ENCODE measurements around the gene PCSK4.

Gene PCSK4

DNA sequence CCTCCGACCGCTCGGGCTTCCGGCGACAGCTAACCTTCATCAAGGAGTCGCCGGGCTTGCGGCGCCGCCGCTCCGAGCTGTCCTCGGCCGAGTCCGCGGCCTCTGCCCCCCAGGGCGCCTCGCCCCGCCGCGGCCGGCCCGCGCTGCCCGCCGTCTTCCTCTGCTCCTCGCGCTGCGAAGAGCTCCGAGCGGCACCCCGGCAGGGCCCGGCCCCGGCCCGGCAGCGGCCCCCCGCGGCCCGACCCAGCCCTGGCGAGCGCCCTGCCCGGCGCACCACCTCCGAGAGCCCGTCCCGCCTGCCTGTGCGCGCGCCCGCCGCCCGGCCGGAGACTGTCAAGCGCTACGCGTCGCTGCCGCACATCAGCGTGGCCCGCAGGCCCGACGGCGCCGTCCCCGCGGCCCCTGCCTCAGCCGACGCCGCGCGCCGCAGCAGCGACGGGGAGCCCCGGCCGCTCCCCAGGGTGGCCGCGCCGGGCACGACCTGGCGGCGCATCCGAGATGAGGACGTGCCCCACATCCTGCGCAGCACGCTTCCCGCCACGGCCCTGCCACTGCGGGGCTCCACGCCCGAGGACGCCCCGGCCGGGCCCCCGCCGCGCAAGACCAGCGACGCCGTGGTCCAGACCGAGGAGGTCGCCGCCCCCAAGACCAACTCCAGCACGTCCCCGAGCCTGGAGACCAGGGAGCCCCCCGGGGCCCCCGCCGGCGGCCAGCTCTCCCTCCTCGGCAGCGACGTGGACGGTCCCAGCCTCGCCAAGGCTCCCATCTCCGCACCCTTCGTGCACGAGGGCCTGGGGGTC is 20.7 kb downstream of the PCSK4 start:
- no peak for DNase-seq

DNA sequence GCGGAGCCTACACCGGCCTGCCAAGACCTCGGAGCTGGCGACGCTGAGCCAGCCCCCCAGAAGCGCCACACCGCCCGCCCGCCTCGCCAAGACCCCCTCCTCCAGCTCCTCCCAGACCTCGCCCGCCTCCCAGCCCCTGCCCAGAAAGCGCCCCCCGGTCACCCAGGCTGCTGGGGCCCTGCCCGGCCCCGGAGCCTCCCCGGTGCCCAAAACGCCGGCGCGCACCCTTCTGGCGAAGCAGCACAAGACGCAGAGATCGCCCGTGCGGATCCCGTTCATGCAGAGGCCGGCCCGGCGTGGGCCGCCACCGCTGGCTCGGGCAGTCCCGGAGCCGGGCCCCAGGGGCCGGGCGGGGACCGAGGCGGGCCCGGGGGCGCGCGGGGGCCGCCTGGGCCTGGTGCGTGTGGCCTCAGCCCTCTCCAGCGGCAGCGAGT is 21.3 kb downstream of the PCSK4 start:
- DNase-seq: peak; percentile 46

DNA sequence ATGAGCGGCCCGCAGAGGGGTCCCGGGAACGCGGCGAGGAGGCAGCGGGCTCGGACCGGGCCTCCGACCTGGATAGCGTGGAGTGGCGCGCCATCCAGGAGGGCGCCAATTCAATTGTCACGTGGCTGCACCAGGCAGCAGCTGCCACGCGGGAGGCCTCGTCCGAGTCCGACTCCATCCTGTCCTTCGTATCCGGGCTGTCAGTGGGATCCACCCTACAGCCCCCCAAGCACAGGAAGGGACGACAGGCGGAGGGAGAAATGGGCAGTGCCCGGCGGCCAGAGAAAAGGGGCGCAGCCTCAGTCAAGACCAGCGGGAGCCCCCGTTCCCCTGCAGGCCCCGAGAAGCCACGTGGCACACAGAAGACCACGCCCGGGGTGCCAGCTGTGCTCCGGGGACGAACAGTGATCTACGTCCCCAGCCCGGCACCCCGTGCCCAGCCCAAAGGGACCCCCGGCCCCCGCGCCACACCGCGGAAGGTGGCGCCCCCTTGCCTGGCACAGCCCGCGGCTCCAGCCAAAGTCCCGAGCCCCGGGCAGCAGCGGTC is 21.8 kb downstream of the PCSK4 start:
- DNase-seq: no peak

DNA sequence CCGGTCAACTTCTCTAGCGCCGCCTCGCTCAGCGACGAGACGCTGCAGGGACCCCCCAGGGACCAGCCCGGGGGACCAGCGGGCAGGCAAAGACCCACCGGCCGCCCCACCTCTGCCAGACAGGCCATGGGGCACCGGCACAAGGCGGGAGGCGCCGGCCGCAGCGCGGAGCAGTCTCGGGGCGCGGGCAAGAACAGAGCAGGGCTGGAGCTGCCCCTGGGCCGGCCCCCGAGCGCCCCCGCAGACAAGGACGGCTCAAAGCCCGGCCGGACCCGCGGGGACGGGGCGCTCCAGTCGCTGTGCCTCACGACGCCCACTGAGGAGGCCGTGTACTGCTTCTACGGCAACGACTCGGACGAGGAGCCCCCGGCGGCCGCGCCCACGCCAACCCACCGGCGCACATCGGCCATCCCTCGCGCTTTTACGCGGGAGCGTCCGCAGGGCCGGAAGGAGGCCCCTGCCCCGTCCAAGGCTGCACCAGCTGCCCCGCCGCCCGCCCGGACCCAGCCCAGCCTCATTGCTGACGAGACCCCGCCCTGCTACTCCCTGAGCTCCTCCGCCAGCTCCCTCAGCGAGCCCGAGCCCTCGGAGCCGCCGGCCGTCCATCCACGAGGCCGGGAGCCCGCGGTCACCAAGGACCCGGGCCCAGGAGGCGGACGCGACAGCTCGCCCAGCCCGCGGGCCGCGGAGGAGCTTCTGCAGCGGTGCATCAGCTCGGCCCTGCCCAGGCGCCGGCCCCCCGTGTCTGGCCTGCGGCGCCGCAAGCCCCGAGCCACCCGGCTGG is 22.5 kb downstream of the PCSK4 start:
- no peak for DNase-seq

DNA sequence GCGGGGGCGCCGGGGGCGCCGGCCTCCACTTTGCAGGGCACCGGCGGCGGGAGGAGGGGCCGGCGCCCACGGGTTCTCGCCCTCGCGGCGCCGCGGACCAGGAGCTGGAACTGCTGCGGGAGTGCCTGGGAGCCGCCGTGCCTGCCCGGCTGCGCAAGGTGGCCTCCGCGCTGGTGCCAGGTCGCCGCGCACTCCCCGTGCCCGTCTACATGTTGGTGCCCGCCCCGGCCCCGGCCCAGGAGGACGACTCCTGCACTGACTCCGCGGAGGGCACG is 23.0 kb downstream of the PCSK4 start:
- no peak for DNase-seq

DNA sequence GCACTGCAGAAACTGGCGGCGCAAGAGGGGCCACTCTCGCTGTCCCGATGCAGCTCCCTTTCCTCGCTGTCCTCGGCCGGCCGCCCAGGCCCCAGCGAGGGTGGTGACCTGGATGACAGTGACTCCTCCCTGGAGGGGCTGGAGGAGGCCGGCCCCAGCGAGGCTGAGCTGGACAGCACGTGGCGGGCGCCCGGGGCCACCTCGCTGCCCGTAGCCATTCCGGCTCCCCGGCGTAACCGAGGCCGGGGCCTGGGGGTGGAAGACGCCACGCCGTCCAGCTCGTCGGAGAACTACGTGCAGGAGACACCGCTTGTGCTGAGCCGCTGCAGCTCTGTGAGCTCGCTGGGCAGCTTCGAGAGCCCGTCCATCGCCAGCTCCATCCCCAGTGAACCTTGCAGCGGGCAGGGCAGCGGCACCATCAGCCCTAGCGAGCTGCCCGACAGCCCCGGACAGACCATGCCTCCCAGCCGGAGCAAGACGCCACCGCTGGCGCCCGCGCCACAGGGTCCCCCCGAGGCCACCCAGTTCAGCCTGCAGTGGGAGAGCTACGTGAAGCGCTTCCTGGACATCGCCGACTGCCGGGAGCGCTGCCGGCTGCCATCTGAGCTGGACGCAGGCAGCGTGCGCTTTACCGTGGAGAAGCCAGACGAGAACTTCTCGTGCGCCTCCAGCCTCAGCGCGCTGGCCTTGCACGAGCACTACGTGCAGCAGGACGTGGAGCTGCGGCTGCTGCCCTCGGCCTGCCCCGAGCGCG is 23.5 kb downstream of the PCSK4 start:
- DNase-seq: no peak

DNA sequence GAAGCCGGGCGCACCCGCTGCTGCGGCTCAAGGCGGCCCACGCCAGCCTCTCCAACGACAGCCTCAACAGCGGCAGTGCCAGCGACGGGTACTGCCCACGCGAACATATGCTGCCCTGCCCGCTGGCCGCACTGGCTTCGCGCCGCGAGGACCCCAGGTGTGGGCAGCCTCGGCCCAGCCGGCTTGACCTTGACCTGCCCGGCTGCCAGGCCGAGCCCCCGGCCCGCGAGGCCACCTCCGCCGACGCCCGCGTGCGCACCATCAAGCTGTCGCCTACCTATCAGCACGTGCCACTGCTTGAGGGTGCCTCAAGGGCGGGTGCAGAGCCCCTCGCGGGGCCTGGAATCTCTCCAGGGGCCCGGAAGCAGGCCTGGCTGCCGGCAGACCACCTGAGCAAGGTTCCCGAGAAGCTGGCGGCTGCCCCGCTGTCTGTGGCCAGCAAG is 24.1 kb downstream of the PCSK4 start:
- no peak for DNase-seq

DNA sequence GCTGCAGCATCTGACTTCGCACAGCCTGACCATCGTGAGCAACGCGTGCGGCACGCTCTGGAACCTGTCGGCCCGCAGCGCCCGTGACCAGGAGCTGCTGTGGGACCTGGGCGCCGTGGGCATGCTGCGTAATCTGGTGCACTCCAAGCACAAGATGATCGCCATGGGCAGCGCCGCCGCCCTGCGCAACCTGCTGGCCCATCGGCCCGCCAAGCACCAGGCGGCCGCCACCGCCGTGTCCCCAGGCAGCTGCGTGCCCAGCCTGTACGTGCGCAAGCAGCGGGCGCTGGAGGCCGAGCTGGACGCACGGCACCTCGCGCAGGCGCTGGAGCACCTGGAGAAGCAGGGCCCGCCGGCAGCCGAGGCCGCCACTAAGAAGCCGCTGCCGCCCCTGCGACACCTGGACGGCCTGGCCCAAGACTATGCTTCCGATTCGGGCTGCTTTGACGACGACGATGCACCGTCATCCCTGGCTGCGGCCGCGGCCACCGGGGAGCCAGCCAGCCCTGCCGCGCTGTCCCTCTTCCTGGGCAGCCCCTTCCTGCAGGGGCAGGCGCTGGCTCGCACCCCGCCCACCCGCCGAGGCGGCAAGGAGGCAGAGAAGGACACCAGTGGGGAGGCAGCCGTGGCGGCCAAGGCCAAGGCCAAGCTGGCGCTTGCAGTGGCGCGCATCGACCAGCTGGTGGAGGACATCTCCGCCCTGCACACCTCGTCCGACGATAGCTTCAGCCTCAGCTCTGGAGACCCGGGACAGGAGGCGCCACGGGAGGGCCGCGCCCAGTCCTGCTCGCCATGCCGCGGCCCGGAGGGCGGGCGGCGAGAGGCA is 24.7 kb downstream of the PCSK4 start:
- peak; percentile 46 for DNase-seq

DNA sequence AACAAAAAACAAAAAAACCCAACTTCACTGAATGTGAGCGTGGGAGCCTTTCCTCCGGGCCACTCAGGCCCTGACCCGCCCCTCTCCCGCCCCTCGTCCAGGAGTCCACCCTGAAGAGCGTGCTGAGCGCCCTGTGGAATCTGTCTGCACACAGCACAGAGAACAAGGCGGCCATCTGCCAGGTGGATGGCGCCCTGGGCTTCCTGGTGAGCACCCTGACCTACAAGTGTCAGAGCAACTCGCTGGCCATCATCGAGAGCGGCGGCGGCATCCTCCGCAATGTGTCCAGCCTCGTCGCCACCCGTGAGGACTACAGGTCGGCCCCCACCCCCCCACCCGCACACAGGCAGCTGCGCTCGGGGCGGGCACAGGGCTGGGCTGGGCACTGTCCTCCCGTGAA is 28.3 kb downstream of the PCSK4 start:
- no peak for DNase-seq

DNA sequence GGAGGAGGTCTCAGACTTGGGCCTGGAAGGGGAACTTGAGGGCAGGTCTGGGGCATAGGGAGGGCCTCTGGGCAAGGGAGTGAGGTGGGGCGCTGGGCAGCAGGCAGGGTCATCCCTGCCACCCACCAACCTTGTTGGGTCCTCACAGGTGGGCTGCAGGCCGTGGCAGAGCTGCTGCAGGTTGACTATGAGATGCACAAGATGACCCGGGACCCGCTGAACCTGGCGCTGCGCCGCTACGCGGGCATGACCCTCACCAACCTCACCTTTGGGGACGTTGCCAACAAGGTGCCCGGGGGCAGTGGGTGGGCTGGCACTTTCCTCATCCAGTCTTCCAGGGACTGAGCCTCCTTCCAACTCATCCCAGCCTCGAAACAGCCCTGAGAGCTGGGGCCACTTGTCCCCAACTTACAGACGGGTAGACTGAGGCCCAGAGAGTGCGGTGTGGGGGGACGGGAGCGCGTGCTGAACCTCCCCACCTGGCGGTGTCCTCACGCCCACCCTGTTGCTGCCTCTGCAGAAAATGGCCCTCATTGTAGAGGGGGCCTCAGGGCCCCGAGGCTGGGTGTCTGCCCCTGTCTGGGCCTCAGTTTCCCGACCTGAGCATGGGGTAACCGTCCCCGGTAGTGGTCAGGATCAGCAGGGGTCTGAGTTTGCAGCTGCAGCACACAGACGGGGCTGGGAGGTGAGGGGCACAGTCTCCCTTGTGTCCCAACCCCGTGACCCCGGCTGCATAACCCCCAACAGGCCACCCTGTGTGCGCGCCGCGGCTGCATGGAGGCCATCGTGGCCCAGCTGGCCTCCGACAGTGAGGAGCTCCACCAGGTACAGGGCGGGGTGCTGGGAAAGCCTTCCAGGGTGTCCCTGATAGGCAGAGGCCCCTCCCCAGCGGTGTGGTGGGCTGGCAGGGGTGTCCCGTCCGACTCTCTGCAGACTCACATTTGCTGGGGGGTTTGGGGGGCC is 29.8 kb downstream of the PCSK4 start:
- DNase-seq: no peak

DNA sequence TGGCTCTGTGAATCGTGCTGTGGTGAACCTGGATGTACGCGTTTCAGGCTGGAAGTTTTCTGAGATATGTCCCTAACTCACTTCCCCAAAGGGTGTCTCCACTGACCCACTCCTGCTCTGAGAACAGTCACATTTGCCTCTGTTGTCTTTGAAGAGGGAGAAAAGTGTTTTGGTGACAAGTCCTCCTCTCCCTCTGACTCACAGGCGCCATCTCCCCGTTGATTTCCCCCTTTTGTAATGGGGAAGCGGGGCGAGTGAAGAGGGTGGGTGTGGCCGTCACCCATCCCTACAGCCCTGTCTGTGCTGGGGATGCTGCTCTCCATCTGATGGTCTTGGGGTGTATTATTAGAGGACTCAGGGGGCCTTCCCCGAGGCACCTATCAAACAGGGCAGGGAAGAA is 30.7 kb downstream of the PCSK4 start:
- no peak for DNase-seq

DNA sequence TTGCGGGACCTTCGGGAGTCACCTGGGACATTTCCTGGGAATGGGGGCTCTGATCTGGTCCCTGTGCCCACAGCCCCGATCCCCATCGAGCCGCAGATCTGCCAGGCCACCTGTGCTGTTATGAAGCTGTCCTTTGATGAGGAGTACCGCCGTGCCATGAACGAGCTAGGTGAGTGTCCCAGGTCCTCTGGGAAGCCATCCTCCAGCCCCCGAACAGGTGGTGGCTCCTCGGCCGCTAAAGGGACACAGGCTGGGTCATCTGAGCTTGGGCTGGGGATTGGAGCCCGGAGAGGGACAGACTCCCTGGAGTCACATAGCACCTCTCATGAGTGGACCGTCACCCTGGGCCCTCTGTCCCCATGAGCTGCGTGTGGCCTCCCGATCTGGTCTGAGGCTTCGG is 32.3 kb downstream of the PCSK4 start:
- DNase-seq: no peak

DNA sequence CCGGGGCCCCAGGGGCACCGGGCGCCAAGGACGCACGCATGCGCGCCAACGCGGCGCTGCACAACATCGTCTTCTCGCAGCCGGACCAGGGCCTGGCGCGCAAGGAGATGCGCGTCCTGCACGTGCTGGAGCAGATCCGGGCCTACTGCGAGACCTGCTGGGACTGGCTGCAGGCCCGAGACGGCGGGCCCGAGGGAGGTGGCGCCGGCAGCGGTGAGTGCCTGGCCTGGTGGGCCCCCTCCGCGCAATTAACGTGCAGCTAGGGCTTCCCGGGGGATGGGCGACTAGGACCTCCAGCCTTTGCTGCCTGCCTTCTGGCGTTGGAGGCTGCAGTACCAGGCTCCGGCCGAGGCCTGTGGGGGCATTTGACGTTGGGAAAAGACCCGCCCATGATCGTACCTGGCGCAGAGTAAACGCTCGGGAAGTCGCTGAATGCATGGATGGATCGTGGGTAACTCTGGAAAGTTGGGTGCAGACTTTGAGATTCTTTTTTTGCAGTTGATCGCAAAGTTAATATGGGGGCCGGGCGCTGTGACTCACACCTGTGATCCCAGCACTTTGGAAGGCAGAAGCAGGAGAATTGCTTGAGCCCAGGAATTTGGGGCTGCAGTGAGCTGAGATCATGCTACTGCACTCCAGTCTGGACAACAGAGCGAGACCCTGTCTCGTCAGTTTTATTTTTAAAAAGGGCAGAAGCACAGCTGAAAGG is 33.0 kb downstream of the PCSK4 start:
- no peak for DNase-seq

DNA sequence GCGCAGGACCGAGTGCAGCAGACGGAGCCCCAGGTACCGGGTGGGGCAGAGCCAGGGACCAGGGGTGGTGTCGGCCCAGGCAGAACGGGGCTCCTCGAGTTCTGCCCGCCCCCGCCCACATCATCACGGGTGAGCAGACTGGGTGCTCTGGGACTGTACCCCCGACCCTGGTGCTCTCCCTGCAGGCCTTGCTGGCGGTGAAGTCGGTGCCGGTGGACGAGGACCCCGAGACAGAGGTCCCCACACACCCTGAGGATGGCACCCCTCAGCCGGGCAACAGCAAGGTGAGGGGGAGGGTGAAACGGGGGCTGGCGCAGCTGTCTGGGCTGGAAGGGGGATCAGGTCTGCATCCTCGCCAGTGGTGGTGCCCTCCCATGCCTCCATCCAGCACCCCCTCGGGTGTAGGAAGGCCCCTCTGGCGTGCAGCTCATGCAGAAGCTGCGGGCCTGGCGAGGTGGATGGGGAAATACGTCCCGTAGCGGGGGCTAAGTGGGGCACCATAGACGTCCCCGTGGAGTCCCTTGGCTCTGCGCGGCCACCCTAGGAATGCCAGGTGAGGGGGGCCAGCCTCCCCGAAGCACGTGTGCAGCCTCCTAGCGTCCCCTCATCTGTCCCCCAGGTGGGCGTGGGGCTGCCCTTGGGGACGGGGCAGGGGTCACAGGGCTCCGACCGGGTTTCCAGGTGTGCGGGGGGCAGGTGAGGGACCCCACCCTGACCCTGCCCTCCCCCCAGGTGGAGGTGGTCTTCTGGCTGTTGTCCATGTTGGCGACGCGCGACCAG is 33.8 kb downstream of the PCSK4 start:
- DNase-seq: no peak

DNA sequence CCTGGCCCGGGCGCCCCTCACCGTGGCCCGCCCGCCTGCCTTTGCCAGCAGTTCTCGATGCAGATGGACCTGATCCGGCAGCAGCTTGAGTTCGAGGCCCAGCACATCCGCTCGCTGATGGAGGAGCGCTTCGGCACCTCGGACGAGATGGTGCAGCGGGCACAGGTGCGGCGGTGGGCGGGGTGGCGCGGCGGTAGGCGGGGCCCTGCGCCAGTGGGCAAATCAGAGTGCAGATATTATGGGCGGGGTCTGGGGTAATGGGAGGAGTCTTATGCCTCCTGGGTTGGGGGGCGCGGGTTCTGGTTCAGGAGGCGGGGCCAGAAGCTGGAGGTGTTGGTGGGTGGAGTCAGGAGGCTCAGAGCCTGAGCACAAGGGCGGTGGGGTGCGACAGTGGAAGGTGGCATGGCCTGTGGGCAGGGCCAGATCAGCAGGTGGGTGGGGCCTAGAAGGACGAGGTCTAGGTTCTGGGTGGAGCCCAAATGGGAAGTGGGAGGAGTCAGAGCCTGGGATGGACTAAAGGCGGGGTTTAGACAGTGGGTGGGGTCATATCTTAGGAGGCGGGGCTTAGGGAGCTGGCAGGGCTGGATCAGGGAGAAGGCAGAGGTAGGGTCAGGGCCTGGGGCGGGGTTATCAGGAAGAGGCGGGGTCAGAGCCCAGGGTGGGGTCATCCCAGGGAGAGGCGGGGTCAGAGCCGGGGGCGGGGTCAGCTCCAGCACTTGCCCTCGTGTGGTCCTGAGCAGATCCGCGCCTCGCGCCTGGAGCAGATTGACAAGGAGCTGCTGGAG is 34.6 kb downstream of the PCSK4 start:
- DNase-seq: peak; percentile 54

DNA sequence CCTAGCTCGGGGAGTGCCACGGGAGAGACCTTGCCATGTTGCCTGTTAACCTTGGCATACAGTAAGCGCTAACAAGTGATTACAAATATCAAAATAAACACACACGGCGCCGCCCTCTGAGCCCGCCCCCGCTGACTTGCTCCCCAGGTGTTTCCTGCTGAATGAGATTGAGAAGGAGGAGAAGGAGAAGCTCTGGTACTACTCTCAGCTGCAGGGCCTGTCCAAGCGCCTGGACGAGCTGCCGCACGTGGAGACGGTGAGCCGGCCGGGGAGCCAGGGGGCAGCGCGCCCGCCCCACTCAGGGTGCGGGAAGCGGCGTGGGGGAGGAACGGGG is 35.2 kb downstream of the PCSK4 start:
- no peak for DNase-seq

DNA sequence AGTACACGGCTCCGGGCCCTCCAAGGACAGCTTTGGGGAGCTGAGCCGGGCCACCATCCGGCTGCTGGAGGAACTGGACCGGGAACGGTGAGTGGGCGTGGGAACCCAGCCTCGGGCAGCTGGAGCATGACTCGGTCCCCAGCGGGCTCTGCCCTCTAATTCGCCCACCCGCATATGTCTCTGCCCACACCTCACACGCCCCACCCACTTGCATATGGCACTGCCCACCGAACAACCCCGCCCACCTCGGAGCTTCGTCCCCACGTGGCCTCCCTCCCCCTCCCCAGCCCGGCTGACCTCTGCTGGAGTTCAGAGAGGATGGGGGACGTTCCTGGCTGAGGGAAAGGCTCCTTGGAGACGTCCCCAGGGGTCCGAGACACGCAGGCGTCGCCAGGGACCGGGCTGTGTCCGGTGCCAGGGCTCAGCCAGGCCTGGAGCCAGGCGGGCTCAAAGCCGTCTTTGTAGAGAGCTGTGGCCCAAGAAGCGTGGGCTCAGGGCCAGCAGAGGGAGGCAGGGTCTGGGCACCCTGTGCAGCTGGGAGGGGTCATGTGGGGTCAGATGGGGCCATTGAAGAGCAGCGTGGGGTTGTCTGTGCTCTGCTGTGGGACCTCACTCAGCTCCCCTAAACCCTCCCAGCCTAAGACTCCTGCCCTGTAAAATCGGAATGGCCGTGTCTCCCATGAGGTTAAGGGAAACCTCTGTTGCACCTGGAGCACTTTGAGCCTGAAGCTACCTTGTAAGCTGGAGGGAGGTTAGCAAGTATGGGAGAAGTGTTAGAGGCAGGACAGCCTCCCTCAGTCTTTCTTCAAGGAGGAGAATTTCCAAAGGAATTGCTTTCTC is 36.4 kb downstream of the PCSK4 start:
- DNase-seq: no peak
